ENCODE results near the gene LMBR1.

Gene LMBR1

DNA sequence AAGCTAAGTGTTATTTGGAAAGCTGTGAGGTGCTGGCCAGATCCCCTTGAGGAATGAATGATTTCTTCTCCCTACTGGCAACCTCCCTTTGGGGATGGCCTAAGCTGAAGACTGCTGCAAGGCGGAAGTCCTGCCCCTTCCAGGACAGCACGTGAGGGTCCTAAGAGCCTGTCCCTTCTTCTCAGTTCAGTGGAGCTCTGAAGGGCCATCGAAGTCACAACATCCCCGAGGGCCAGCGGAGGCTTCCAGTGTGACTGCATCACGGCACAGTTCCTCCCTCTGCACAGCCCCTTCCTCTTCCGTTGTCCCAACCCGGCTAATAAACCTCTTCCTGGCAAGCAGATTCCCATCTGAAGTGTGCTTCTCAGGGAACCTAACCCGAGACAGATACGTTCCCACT, 208.7 kb downstream of the LMBR1 start:
- DNase-seq: no peak

- no peak for DNase-seq
These were observed 210.1 kb downstream of the LMBR1 start for GRCh38 chr7:156682928-156683327.

- no peak for DNase-seq
These were observed 212.7 kb downstream of the LMBR1 start for GRCh38 chr7:156680281-156680680.

DNA sequence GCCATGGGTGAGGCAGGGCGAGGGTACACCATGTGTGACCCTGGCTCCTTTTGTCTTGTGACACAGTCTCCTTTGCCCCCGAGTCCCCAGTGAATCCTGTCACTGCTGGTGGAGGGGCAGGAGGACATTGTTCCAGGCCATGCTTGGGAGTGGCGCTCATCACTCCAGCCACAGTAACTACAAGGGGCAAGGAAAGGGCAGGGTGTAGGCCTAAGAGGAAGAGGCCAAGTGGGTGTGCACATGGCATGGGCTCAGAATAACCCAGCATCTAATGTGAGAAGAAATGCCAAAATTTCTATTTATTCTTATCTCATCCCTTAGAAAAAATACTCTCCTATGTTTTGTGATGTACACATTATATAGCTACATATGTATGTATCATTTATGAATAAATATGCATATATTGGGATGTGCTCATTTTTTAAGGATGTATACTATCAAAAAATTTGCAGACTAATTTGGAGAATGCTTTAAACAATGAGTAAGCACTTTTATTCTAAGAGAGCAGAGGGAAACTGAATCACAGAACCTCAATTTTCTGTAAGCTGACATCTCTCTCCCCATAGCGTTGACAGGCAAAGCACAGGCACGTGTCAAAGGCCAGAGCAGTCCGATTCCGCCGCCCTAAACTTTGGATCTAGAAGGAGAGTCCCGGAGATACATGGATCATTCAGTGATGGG, 215.5 kb downstream of the LMBR1 start:
- DNase-seq: no peak

- DNase-seq: no peak
These were observed 216.7 kb downstream of the LMBR1 start for GRCh38 chr7:156676263-156676662.

GRCh38 chr7:156675721-156676120, 217.3 kb downstream of the LMBR1 start:
- no peak for DNase-seq

- no peak for DNase-seq
These were observed 219.1 kb downstream of the LMBR1 start for GRCh38 chr7:156673902-156674301.

- DNase-seq: no peak
These were observed 219.5 kb downstream of the LMBR1 start for GRCh38 chr7:156673454-156673853.

DNA sequence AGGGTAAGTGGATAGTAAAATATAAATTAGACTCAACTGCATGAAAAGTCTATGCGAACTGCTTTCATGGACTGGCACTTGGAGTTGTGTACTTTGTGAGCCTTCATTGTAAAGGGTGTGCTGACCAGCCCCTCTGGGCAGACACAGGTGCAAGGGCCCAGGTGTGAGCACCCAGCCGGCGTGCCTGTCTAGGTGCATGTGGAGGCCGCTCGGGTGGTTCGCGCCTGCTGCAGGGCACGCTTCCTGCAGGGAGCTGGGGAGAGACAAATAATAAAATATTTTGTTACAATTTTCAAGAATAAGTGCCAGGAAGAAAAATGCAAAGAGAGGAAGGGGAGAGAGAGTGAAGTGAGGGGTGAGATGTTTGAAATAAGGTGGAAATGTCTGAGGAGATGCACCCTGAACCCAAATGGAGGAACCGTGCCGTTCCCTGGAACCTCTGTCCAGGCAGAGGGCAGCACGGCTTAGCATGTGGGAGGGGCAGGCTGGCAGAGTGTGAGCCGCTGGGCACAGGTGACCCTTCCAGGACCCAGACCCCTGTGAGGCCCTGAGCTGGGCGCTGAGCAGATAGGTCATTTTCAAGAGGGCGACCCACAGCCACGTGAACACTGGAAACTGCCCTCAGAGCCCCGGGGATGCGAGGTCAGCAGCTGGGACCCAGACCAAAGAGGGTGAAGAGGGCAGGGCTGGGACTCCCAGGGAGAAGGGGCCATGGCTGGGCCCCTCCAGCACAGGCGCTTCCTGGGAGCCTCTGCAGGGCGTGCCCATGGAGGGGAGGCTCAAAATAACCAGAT, 223.8 kb downstream of the LMBR1 start:
- DNase-seq: no peak

- DNase-seq: no peak
These were observed 224.7 kb downstream of the LMBR1 start for GRCh38 chr7:156668130-156668741.

DNA sequence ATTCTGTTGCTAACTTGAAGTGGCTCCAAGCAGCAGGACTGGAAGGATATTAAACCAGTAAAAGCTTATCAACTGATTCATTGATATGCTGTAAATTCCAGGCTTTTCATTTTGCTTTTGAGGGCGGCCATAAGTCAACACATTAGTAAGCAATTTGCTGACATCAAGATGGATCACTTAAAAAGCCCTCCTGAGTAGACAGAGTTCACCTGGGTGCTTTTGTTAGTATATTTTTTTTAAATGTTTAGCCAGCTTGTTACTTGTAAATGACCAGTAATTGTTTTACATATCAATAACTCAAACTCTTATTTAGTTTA, 225.9 kb downstream of the LMBR1 start:
- no peak for DNase-seq

GRCh38 chr7:156666368-156667109, 226.4 kb downstream of the LMBR1 start:
- DNase-seq: no peak

- no peak for DNase-seq
These were observed 227.9 kb downstream of the LMBR1 start for GRCh38 chr7:156665101-156665500.

DNA sequence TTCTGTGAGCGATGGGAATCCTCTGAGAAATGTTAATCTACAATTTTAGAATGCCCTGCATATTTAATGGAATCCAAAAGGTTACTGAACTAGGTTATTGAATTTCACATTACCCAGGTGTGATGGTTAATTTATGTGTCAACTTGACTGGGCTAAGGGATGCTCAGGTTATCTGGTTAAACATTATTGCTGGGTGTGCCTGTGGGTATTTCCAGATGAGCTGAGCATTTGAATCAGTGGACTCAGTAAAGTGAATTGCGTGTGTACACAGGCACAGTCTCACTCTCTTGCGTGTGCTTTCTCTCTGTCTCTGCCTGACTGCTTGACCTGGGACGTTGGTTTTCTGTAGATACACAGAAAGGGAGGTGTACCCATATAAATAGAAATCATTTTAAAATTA, 230.7 kb downstream of the LMBR1 start:
- DNase-seq: no peak

- DNase-seq: no peak
These were observed 231.3 kb downstream of the LMBR1 start for GRCh38 chr7:156661637-156662036.

GRCh38 chr7:156659961-156660360, 233.0 kb downstream of the LMBR1 start:
- DNase-seq: no peak

DNA sequence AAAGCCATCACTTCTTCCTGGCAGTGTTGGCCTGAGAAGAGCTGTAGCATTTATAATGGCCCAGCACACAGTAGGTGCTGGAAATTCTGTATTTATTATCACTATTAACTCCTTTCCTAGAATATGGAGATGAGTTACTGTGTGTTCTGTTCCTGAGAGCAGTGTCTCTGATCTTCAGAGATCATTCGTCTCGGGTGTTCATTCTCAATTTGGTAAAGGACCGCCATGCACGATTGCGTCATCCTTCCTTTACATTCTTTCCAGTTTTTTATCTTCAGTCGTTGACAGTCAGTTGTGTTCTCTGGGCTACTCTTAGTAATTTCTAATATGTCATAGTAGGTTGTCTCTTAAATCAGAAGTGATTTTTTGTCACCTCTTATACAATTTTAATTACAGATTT, 233.8 kb downstream of the LMBR1 start:
- DNase-seq: no peak

DNA sequence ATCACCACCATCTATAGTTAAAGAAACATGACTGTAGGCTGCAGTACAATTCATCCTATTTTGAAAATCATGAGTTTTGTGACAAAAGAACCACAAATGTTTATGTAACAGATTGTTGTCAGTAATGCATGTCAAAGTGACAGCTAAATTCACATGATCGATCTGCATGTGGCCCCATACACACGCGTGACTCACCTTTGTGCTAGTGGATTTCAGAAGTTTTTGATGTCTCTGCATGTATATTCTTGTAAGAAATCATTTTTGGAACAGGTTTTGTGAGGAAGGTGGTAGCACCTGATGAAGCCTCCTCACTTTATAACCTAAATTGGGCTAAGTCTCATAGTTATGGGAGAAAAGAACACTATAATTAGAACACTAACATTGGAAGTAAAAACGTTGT, 235.3 kb downstream of the LMBR1 start:
- no peak for DNase-seq

GRCh38 chr7:156656598-156656997, 236.4 kb downstream of the LMBR1 start:
- DNase-seq: no peak

DNA sequence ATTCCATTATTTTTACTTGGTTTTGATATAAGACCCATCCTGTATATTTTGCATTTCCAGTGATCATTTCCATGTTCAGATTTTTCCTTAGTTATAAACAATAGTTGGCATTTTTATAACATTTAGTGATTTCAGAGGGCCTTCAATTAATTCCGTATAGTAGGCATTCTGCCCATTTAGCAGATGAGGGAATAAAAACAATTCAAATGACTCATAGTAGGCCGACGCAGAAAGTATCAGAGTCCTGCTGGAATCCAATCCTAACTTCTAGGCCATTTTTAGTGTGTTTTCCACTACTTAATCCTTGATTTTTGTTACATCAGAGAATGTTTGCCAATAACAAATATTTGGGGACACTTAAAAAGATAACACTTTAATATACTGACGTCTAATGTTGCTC, 237.0 kb downstream of the LMBR1 start:
- no peak for DNase-seq

DNA sequence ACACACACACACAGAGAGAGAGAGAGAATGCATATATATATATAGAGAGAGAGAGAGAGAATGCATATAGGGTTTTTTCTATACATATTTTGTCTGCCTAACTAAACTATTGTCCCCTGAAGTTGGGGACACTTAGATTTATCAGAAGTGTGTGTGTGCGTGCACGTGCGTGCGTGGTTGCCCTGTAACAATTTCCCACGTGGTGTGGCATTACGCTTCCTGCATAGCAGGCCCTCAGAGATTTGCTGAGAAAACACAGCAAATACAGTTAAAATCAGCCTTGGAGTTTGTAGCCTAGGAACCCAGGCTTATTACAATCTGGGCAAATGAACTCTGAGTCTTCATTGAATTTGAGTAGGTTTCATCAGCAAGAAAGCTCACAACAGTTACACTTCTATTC, 237.7 kb downstream of the LMBR1 start:
- DNase-seq: no peak

- DNase-seq: no peak
These were observed 238.3 kb downstream of the LMBR1 start for GRCh38 chr7:156654511-156655234.
